ENCODE data around the gene PQBP1.

GRCh38 chrX:48899078-48899410, 1.3 kb downstream of the PQBP1 start:
- TF ChIP-seq CTCF (conservative IDR thresholded peaks at IDR 0.05 in 1 of 2, IDR thresholded peaks at IDR 0.05 in 1 of 2; ENCODE audit: low read depth in 1 of 2, low read length in 2 of 2) (no peak), EZH2 (IDR thresholded peaks at IDR 0.05; ENCODE audit: low read length, missing control alignments) (no peak)
